HG03060 (cell line): ENCODE data around the gene TMEM8B.

Source experiments
- ATAC-seq: cut with Tn5 transposase; IDR thresholded peaks from one replicate; pipeline ENCODE4 v1.9.1; 2021; ENCODE audit warnings: low read depth, moderate number of reproducible peaks; ENCODE audit not compliant: unreplicated experiment

The TMEM8B gene

DNA sequence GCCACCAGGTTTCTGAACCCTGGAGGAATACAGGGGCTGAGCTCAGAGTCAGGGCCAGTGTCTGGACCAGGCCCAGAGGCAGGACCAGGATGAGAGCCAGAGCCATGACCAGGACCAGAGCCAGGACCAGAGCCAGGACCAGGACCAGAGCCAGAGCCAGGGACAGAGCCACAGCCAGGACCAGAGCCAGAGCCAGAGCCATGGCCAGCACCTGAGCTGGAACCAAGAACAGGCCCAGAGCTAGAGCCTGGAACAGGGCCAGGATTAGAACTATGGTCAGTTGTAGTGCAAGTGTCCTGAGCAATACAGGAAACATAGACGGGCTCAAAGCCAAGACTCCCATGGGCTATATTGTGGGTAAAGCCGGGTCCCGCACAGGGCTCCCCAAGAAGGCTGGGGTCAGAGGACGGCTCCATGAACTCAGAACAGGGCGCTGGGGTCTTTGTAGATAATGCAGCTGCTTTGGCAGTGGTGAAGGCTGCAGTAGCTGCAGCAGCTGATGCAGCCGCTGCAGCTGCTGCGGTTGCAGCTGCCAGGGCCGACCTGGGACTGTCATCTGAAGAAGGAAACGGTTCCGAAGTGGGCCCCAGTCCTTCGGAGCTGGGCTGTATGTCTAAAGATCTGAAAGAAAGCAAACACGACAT is 17.5 kb upstream of the TMEM8B start:
- no peak for ATAC-seq

- ATAC-seq: peak; percentile 33
Observed at GRCh38 chr9:35812025-35812602, 16.9 kb upstream of the TMEM8B start, which contains the start of gene SPAG8. Gene SPAG8, minus strand, starts transcription at chr9:35812262. Its CDS starts 115 bp downstream, at chr9:35812147.

DNA sequence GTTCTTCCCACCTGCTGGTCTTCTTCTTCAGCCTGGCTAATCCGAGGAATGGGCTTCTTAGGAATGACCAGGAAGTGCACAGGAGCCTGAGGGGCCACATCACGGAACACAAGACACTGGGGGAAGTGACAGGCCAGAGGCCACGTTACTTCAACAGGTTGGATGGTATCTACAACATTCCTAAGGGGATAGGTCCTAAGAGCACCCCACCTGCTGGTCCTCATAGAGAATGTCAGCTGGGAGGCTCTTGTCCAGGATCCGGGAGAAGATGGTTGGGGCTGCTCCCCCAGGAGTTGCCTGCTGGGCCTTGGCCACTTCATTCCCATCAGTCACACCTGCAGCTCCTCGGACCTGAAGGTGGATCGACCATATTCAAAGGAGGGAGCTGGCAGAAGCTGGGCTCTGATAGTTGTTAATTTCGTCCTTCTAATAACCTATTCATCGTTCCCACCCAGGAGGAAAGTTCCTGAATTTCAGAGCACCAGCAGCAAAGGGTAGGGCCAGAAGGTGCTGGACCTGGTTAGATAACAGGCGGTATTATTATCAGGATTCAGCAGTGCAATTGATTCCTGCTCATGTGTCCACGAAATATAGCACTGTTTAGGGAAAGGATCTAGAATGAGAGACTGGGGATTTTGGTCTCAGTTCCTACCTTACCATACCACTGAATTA is 15.5 kb upstream of the TMEM8B start:
- no peak for ATAC-seq

- ATAC-seq: peak; percentile 9
Observed at GRCh38 chr9:35814106-35814840, 14.8 kb upstream of the TMEM8B start.

GRCh38 chr9:35814841-35815543 is 14.0 kb upstream of the TMEM8B start, which contains the start of gene HINT2:
Gene HINT2, minus strand, starts transcription at chr9:35815042. Its CDS starts 63 bp downstream, at chr9:35814979.
- ATAC-seq: peak; percentile 46

- no peak for ATAC-seq
Observed at GRCh38 chr9:35816708-35817107, 12.3 kb upstream of the TMEM8B start.

DNA sequence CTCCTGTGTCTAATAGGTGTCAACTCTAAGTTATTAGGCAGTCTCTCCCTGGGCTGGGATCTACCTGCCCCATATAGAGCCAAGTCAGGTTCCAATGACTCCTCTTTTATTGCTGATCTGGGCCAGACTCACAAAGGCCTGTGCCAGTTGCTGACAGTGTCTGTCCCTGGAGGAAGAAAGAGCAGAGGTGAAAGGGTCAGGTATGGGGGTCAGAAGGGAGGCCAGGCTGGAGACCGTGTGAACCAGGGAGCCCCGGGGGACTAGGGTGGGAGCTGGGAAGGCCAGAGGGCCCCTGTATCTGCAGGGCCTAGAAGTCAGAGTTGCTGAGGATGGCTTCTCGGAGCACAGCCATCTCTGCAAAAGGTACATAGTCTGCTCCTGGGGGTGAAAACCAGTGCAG is 10.7 kb upstream of the TMEM8B start:
- no peak for ATAC-seq

GRCh38 chr9:35820076-35820475 is 9.0 kb upstream of the TMEM8B start:
- ATAC-seq: no peak

DNA sequence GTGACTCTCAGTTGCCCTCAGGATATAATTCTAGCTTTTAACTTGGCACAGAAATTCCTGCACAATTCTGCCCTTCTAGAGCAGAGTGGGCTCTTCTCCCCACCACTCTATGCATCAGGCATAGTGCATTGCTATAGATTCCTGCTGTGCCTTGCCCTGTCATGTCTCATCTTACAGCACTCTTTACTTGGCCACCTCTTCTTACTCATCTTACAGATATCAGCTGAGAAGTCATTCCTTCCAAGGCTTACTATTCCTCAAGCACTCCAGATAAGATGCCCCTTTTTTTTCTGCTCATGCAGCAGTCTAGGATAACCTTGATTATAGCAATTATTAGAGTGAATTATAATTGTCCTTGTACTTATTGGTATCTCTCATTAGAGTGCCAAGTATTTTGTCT is 6.1 kb upstream of the TMEM8B start:
- ATAC-seq: no peak

DNA sequence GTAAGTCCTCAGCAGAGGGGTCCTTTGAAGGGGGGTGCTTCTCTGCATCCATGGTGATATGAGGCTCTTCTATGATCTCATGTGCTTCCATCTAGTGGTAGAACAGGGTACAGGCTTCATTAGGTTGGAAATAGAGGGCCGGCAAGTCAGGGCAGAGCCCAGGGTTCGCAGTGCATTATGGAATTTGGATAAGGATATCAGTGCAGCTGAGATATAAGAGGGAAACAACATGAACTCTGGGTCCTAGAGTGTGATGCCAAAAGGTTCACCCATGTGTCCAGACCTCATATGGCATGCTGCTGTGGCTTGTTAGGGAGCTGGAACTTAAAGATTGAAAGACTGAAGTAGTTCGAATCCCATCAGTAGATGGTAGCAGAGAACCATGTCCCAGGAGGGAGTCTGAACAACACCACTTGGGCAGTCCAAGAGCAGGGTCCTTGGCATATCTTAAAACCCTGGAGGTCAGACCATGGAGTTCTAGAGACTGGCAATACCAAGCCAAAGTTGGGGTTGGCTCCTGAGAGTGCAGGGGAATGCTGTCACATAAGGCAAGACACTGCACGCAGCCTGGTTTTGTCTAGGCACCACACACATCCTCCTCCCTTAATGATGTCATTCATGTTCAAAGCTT is 2.8 kb upstream of the TMEM8B start:
- ATAC-seq: no peak

- ATAC-seq: no peak
Observed at GRCh38 chr9:35827486-35827885, 1.5 kb upstream of the TMEM8B start.

DNA sequence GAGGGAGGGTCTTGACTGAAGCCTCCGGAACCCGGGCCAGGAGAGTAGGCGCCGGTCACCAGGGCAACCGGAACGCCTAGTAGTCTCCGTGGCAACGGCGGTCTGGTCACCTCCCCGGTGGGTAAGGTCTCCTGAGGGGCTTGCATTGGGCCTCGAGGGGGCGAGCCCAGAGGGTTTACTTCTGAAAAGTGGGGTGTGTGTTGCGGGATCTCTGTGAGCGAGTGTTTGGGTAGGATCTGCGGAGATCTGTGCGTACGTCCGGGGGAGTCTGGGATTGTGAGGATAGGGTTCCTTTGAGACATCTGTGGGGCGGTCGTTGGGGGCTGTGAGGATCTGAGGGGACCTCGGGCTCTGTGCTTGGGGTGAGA is 328 bp upstream of the TMEM8B start, which contains the start of gene FAM221B:
FAM221B (minus strand) TSS at position 17 of the 368 bp plus-strand sequence. CDS start 2,571 bp downstream, outside the sequence.
- no peak for ATAC-seq

- ATAC-seq: no peak
Observed at GRCh38 chr9:35829764-35830096, 702 bp downstream of the TMEM8B start.

- no peak for ATAC-seq
Observed at GRCh38 chr9:35831040-35831439, 2.0 kb downstream of the TMEM8B start.

DNA sequence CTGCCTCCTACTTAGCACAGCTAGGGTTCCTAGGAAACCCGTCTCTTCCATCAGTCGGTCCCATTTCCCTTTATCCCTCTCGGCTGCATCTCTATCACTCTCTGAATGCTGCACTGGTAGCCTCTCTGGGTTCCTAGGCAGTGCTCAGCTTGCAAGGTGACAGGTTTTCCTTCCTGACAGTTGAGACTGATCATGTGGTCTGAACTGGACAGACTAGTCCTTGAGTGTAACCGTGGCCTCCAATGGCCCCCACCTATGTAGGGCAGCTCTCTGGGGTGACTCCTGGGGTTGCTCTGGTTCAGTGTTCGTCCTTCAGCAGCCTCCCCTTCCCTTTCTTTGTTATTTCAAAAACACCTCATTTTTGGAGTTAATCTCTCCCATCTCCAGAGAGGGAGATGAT is 3.8 kb downstream of the TMEM8B start:
- no peak for ATAC-seq

- no peak for ATAC-seq
Observed at GRCh38 chr9:35834260-35835215, 5.5 kb downstream of the TMEM8B start.

DNA sequence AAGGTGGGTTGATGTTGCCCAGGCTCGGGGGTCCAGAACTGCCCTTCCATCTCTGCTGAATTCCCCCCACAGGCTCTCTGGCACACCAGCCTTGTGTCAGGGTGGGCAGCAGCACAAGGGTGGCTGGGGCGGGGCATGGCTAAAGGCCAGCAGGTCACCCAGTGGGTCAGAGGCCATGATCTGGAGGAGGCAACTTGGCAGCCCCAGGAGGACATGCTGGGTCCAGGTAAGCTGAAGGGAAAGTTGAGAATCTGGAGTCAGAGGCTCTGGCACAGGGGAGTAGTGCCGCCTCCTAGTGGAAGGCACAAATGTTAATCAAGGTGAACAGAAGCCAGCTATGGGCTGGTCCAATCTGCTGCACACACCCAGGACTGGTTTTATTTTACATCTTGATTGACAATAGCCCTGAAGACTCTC is 6.2 kb downstream of the TMEM8B start:
- ATAC-seq: no peak

GRCh38 chr9:35835766-35836165 is 6.7 kb downstream of the TMEM8B start:
- no peak for ATAC-seq

DNA sequence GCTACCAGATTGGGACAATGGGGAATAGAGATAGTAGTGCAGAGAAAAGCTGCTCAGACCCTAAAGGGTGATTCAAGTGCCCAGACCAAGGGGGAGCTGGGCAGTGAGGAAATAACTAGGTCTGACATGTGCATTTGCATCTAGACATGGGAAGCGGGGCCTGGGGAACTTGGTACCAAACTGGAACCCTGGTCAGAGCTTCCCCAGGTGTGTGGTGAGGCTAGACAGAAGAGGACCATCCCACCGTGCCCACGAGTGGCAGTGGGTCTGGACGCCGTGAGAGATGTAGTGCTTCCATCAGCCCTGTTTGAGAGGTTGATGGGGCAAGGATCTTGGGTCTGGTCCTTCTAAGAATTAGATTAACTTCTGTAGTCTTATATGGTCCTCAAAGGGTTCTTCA is 7.6 kb downstream of the TMEM8B start:
- ATAC-seq: no peak
